ENCODE results near the gene CSNK1D.

CSNK1D gene

GRCh38 chr17:82273327-82274133, at the start of gene CSNK1D:
CSNK1D (minus strand) TSS chr17:82273700; CDS start chr17:82273381, 319 bp downstream.
- peak within 1 kb of the TSS; percentile 91 for H3K4me3 ChIP-seq (ENCODE audit: low read length)
- H3K4me1 ChIP-seq (ENCODE audit: control insufficient read depth, insufficient read depth, low read length), result peaks cover 24% of the 10 kb centered on the region
- H3K36me3 ChIP-seq (ENCODE audit: control insufficient read depth, insufficient read depth, low read length, severe bottlenecking), result peaks cover 25% of the 10 kb centered on the region
- no peaks in the 10 kb centered on the region for H3K9me3 ChIP-seq (ENCODE audit: control insufficient read depth, low read length)
- peak; percentile 96 for DNase-seq (ENCODE audit: low read depth)
- peak within 1 kb of the TSS; percentile 92 for H3K9ac ChIP-seq (ENCODE audit: low read length)
- H3K27me3 ChIP-seq (replicated peaks; ENCODE audit: control insufficient read depth, insufficient read depth, low read length), result no peaks in the 10 kb centered on the region

DNA sequence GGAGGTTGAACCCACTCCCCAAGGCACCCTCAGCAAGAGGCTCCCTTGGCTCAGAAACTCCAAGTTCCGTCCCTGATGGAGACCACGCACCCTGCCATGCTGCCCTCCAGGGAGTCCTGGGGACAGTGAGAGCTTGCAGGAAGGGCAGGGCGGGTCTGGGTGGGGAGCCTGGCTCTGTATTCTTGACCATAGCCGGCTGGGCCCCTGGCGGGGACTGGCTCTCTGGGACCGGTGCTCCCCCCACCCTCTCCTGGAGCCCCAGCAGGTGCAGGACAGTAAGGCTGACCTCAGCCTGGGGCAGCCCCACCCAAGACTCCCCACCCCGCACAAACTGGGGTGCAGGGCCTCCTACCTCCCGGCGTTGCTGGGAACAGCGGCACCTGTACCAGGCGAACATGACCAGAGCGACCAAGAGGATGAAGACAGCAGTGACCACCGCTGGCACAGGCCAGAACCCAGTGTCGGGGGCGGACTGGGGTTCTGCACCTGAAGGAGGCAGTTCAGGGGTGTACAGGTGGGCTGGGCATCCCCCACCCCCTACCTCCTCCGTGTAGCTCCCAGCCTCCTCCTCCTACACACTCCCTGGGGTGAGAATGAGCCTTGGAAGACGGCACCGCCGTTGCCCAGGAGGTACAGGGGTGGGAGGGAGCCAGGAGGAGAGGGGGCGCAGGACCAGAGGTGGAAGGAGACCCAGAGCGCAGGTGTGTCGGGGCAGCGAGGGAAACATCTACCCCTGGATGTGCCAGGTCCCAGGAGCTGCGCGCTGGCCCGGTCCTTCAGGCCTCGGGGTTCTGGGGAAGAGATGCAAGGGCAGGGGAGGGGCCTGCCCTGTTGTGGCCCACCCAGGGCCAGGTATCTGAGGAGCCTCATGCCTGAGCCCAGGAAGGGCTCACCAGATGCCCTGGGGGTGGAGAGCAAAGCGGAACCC, 49.3 kb upstream of the CSNK1D start:
- Histone ChIP-seq H3K4me1 (ENCODE audit: control insufficient read depth, insufficient read depth, low read length) (no peaks in the 10 kb centered on the region), H3K9ac (ENCODE audit: low read length) (no peak overlapping the region), H3K27me3 (replicated peaks; ENCODE audit: control insufficient read depth, insufficient read depth, low read length) (no peaks in the 10 kb centered on the region), H3K36me3 (ENCODE audit: control insufficient read depth, insufficient read depth, low read length, severe bottlenecking) (no peaks in the 10 kb centered on the region), H3K4me3 (ENCODE audit: low read length) (no peak overlapping the region), H3K9me3 (ENCODE audit: control insufficient read depth, low read length) (no peaks in the 10 kb centered on the region)
- no peak for DNase-seq (ENCODE audit: low read depth)

DNA sequence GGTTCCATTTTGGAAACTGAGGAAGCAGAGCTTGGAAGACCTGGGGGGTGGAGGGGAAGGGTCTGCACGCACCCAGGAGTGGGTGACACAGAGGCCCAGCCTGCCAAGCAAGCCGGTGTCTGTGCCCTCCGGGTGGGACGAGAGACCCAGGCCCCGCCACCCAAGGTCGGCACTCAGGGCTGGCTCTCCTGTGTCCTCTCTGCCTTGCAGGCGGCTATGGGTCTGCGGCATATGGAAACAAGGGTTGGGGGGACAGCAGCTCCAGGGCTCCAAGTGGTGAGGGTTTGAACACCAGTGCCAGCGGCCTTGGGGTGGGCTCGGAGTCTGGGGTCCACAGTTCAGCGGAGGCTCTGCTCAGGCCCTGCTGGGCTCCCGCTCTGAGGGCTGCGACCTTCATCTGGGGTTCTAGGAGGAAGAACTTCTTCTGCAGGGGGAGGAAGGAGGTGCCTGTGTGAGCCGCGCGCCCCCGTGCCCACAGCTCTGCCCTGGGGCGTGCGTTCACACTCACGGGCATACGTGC, 48.5 kb upstream of the CSNK1D start:
- DNase-seq (ENCODE audit: low read depth), result no peak
- H3K4me1 ChIP-seq (ENCODE audit: control insufficient read depth, insufficient read depth, low read length), result peaks cover 1% of the 10 kb centered on the region

GRCh38 chr17:82320956-82321927, 47.7 kb upstream of the CSNK1D start:
- peak; percentile 61 for DNase-seq (ENCODE audit: low read depth)
- no peak overlapping the region for H3K4me3 ChIP-seq (ENCODE audit: low read length)

More for the DNA sequence above, 48.5 kb upstream of the CSNK1D start:
- Histone ChIP-seq H3K9ac (ENCODE audit: low read length) (no peak overlapping the region), H3K4me3 (ENCODE audit: low read length) (no peak overlapping the region), H3K36me3 (ENCODE audit: control insufficient read depth, insufficient read depth, low read length, severe bottlenecking) (no peaks in the 10 kb centered on the region), H3K27me3 (replicated peaks; ENCODE audit: control insufficient read depth, insufficient read depth, low read length) (peaks cover 2% of the 10 kb centered on the region), H3K9me3 (ENCODE audit: control insufficient read depth, low read length) (no peaks in the 10 kb centered on the region)

GRCh38 chr17:82320140-82320840, 46.8 kb upstream of the CSNK1D start:
- H3K36me3 ChIP-seq (ENCODE audit: control insufficient read depth, insufficient read depth, low read length, severe bottlenecking), result no peaks in the 10 kb centered on the region
- peaks cover 18% of the 10 kb centered on the region for H3K27me3 ChIP-seq (replicated peaks; ENCODE audit: control insufficient read depth, insufficient read depth, low read length)
- no peak overlapping the region for H3K4me3 ChIP-seq (ENCODE audit: low read length)
- H3K9ac ChIP-seq (ENCODE audit: low read length), result no peak overlapping the region
- no peaks in the 10 kb centered on the region for H3K9me3 ChIP-seq (ENCODE audit: control insufficient read depth, low read length)
- H3K4me1 ChIP-seq (ENCODE audit: control insufficient read depth, insufficient read depth, low read length), result peaks cover 5% of the 10 kb centered on the region
- no peak for DNase-seq (ENCODE audit: low read depth)

More at GRCh38 chr17:82320956-82321927, 47.7 kb upstream of the CSNK1D start:
- Histone ChIP-seq H3K4me1 (ENCODE audit: control insufficient read depth, insufficient read depth, low read length) (peaks cover 5% of the 10 kb centered on the region), H3K36me3 (ENCODE audit: control insufficient read depth, insufficient read depth, low read length, severe bottlenecking) (no peaks in the 10 kb centered on the region), H3K9me3 (ENCODE audit: control insufficient read depth, low read length) (no peaks in the 10 kb centered on the region), H3K9ac (ENCODE audit: low read length) (no peak overlapping the region), H3K27me3 (replicated peaks; ENCODE audit: control insufficient read depth, insufficient read depth, low read length) (peaks cover 10% of the 10 kb centered on the region)

DNA sequence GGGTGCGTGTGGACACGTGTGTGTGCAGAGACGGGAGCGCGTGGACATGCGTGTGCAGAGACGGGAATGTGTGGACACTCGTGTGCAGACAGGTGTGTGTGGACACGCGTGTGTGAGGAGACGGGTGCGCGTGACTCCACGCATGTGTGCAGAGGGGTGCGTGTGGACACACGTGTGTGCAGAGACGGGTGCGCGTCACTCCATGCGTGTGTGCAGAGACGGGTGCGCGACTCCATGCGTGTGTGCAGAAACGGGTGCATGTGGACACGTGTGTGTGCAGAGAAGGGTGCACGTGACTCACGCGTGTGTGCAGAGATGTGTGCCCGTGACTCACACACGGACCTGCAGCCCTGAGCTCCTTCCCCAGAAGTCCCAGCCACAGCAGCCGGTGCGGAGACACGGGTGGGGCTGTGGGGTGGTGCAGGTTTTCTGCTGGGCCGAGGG, 46.1 kb upstream of the CSNK1D start:
- H3K4me3 ChIP-seq (ENCODE audit: low read length), result no peak overlapping the region
- no peak for DNase-seq (ENCODE audit: low read depth)
- no peak overlapping the region for H3K9ac ChIP-seq (ENCODE audit: low read length)
- H3K36me3 ChIP-seq (ENCODE audit: control insufficient read depth, insufficient read depth, low read length, severe bottlenecking), result no peaks in the 10 kb centered on the region
- H3K27me3 ChIP-seq (replicated peaks; ENCODE audit: control insufficient read depth, insufficient read depth, low read length), result peaks cover 19% of the 10 kb centered on the region
- peaks cover 5% of the 10 kb centered on the region for H3K4me1 ChIP-seq (ENCODE audit: control insufficient read depth, insufficient read depth, low read length)
- no peaks in the 10 kb centered on the region for H3K9me3 ChIP-seq (ENCODE audit: control insufficient read depth, low read length)

DNA sequence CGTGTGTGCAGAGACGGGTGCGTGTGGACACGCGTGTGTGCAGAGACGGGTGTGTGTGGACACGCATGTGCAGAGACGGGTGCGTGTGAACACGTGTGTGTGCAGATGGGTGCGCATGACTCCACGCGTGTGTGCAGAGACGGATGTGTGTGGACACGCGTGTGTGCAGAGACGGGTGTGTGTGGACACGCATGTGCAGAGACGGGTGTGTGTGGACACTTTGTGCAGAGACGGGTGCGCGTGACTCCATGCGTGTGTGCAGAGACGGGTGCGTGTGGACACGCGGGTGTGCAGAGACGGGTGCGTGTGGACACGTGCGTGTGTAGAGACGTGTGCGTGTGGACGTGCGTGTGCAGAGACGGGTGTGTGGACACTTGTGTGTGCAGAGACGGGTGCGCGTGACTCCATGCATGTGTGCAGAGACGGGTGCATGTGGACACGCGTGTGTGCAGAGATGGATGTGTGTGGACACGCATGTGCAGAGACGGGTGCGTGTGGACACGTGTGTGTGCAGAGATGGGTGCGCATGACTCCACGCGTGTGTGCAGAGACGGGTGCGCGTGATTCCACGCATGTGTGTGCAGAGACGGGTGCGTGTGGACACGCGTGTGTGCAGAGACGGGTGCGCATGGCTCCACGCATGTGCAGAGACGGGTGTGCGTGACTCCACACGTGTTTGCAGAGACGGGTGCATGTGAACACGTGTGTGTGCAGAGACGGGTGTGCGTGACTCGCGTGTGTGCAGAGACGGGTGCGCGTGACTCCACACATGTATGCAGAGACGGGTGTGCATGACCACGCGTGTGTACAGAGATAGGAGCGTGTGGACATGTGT, 45.5 kb upstream of the CSNK1D start:
- Histone ChIP-seq H3K27me3 (replicated peaks; ENCODE audit: control insufficient read depth, insufficient read depth, low read length) (peaks cover 20% of the 10 kb centered on the region), H3K36me3 (ENCODE audit: control insufficient read depth, insufficient read depth, low read length, severe bottlenecking) (no peaks in the 10 kb centered on the region), H3K4me1 (ENCODE audit: control insufficient read depth, insufficient read depth, low read length) (peaks cover 5% of the 10 kb centered on the region), H3K4me3 (ENCODE audit: low read length) (no peak overlapping the region), H3K9ac (ENCODE audit: low read length) (no peak overlapping the region), H3K9me3 (ENCODE audit: control insufficient read depth, low read length) (no peaks in the 10 kb centered on the region)
- DNase-seq (ENCODE audit: low read depth), result no peak

GRCh38 chr17:82318169-82318498, 44.6 kb upstream of the CSNK1D start:
- H3K36me3 ChIP-seq (ENCODE audit: control insufficient read depth, insufficient read depth, low read length, severe bottlenecking), result no peaks in the 10 kb centered on the region
- peaks cover 5% of the 10 kb centered on the region for H3K4me1 ChIP-seq (ENCODE audit: control insufficient read depth, insufficient read depth, low read length)
- peaks cover 29% of the 10 kb centered on the region for H3K27me3 ChIP-seq (replicated peaks; ENCODE audit: control insufficient read depth, insufficient read depth, low read length)
- H3K4me3 ChIP-seq (ENCODE audit: low read length), result no peak overlapping the region
- H3K9ac ChIP-seq (ENCODE audit: low read length), result no peak overlapping the region
- no peak for DNase-seq (ENCODE audit: low read depth)
- H3K9me3 ChIP-seq (ENCODE audit: control insufficient read depth, low read length), result no peaks in the 10 kb centered on the region

GRCh38 chr17:82317394-82318168, 44.1 kb upstream of the CSNK1D start, which contains the start of gene CD7:
CD7 (minus strand) TSS chr17:82317608; CDS start chr17:82317495, 113 bp downstream.
- DNase-seq (ENCODE audit: low read depth), result no peak
- peaks cover 5% of the 10 kb centered on the region for H3K4me1 ChIP-seq (ENCODE audit: control insufficient read depth, insufficient read depth, low read length)
- peaks cover 29% of the 10 kb centered on the region for H3K27me3 ChIP-seq (replicated peaks; ENCODE audit: control insufficient read depth, insufficient read depth, low read length)
- no peaks in the 10 kb centered on the region for H3K9me3 ChIP-seq (ENCODE audit: control insufficient read depth, low read length)
- H3K4me3 ChIP-seq (ENCODE audit: low read length), result no peak within 1 kb of the TSS
- H3K36me3 ChIP-seq (ENCODE audit: control insufficient read depth, insufficient read depth, low read length, severe bottlenecking), result no peaks in the 10 kb centered on the region
- no peak within 1 kb of the TSS for H3K9ac ChIP-seq (ENCODE audit: low read length)

Data from adipocyte (in vitro differentiated cells).